OCI-LY1 (cell line): Measurements from ENCODE around the gene CRX.

ENCODE experiments used
- H2AFZ ChIP-seq: fragments of 200-600 bp; sonication (generic), shearing (Covaris generic); 2 replicates; pipeline ENCODE4 v1.6.0; 2014; ENCODE audit warnings: antibody characterized with exemption, mild to moderate bottlenecking, low read length
- H3F3A ChIP-seq: fragments of 200-600 bp; sonication (generic), shearing (Covaris generic); 2 replicates; pipeline ENCODE4 v1.6.0; 2014; ENCODE audit warnings: mild to moderate bottlenecking, antibody characterized with exemption, low read length, moderate library complexity; ENCODE audit not compliant: insufficient read depth
- H3K27ac ChIP-seq: fragments of 200-600 bp; sonication (generic); 2 replicates; pipeline ENCODE4 v1.5.1; 2014; ENCODE audit warnings: low read length, mixed run types, mild to moderate bottlenecking, low read depth; ENCODE audit not compliant: poor library complexity, severe bottlenecking
- H3K27me3 ChIP-seq: fragments of 200-600 bp; sonication (generic); 2 replicates; pipeline ENCODE4 v1.6.0; 2014; ENCODE audit warnings: antibody characterized with exemption, mild to moderate bottlenecking, low read length, moderate library complexity; ENCODE audit not compliant: insufficient read depth
- H3K36me3 ChIP-seq: fragments of 200-600 bp; sonication (generic); 2 replicates; pipeline ENCODE4 v1.6.1; 2014; ENCODE audit warnings: mild to moderate bottlenecking, antibody characterized with exemption, low read length, moderate library complexity, mixed read lengths; ENCODE audit not compliant: insufficient read depth
- H3K4me1 ChIP-seq: fragments of 200-600 bp; sonication (generic); 2 replicates; pipeline ENCODE4 v1.5.1; 2014; ENCODE audit warnings: mild to moderate bottlenecking, low read length, moderate library complexity; ENCODE audit not compliant: insufficient read depth, severe bottlenecking
- H3K4me2 ChIP-seq: fragments of 200-600 bp; sonication (generic), shearing (Covaris generic); 2 replicates; pipeline ENCODE4 v1.6.1; 2014; ENCODE audit warnings: low read length
- H3K4me3 ChIP-seq: fragments of 200-600 bp; sonication (generic); 2 replicates; pipeline ENCODE4 v1.5.1; 2014; ENCODE audit warnings: low read length, low read depth, mild to moderate bottlenecking, mixed read lengths; ENCODE audit not compliant: poor library complexity, severe bottlenecking
- H3K79me2 ChIP-seq: fragments of 200-600 bp; shearing (Covaris generic); 2 replicates; pipeline ENCODE4 v1.6.1; 2016; ENCODE audit warnings: mixed run types, low read length, mixed read lengths; ENCODE audit not compliant: insufficient read depth
- H3K9ac ChIP-seq: fragments of 200-600 bp; sonication (generic), shearing (Covaris generic); 2 replicates; pipeline ENCODE4 v1.6.1; 2014; ENCODE audit warnings: mild to moderate bottlenecking, low read length, mixed read lengths
- H3K9me2 ChIP-seq: fragments of 200-600 bp; sonication (generic), shearing (Covaris generic); 2 replicates; pipeline ENCODE4 v1.6.1; 2014; ENCODE audit warnings: low read depth, mild to moderate bottlenecking, low read length, mixed read lengths
- H3K9me3 ChIP-seq: fragments of 200-600 bp; shearing (Covaris generic); 2 replicates; pipeline ENCODE4 v1.6.1; 2014; ENCODE audit warnings: low read length, mixed read lengths
- H4K20me1 ChIP-seq: fragments of 200-600 bp; sonication (generic), shearing (Covaris generic); 2 replicates; pipeline ENCODE4 v1.6.0; 2016; ENCODE audit warnings: mild to moderate bottlenecking, low read length; ENCODE audit not compliant: insufficient read depth
- CTCF ChIP-seq: fragments of 200-600 bp; sonication (generic), shearing (Covaris generic); IDR thresholded peaks from 2 replicates; pipeline ENCODE4 v1.5.1; 2017; ENCODE audit warnings: mild to moderate bottlenecking, antibody characterized with exemption, low read length, moderate library complexity, mixed read lengths
- EZH2 ChIP-seq: fragments of 200-600 bp; sonication (generic), shearing (Covaris generic); IDR thresholded peaks from 2 replicates; pipeline ENCODE4 v1.8.0; 2017; ENCODE audit warnings: borderline replicate concordance, mixed run types, mild to moderate bottlenecking, antibody characterized with exemption, low read length, moderate library complexity, mixed read lengths

CRX gene

GRCh38 chr19:47860602-47861297, 39.0 kb downstream of the CRX start:
- no peak overlapping the region for H3K9ac ChIP-seq
- H3K27me3 ChIP-seq: no peaks in the 10 kb centered on the region
- H3K9me3 ChIP-seq: no peaks in the 10 kb centered on the region
- no peaks in the 10 kb centered on the region for H3K9me2 ChIP-seq
- no peaks in the 10 kb centered on the region for H3K79me2 ChIP-seq
- H3K4me2 ChIP-seq: no peak overlapping the region
- H3K4me3 ChIP-seq: no peak overlapping the region
- no peak overlapping the region for H2AFZ ChIP-seq
- no peaks in the 10 kb centered on the region for H3K4me1 ChIP-seq
- no peak for TF ChIP-seq CTCF
- TF ChIP-seq EZH2: no peak
- no peaks in the 10 kb centered on the region for H4K20me1 ChIP-seq
- no peaks in the 10 kb centered on the region for H3F3A ChIP-seq
- no peaks in the 10 kb centered on the region for H3K36me3 ChIP-seq
- no peak overlapping the region for H3K27ac ChIP-seq

- no peaks in the 10 kb centered on the region for H3K4me1 ChIP-seq
- H3F3A ChIP-seq: no peaks in the 10 kb centered on the region
- no peak overlapping the region for H3K9ac ChIP-seq
- no peaks in the 10 kb centered on the region for H3K9me3 ChIP-seq
- H3K36me3 ChIP-seq: no peaks in the 10 kb centered on the region
- no peaks in the 10 kb centered on the region for H3K79me2 ChIP-seq
- H2AFZ ChIP-seq: no peak overlapping the region
- TF ChIP-seq CTCF (no peak), EZH2 (no peak)
- no peaks in the 10 kb centered on the region for H3K27me3 ChIP-seq
- H3K4me2 ChIP-seq: no peak overlapping the region
- H3K27ac ChIP-seq: no peak overlapping the region
- H4K20me1 ChIP-seq: no peaks in the 10 kb centered on the region
- H3K4me3 ChIP-seq: no peak overlapping the region
- no peaks in the 10 kb centered on the region for H3K9me2 ChIP-seq
Measured at GRCh38 chr19:47861630-47862029, 39.9 kb downstream of the CRX start.

GRCh38 chr19:47863514-47863936, 41.8 kb downstream of the CRX start:
- no peak overlapping the region for H3K4me3 ChIP-seq
- H3K27ac ChIP-seq: no peak overlapping the region
- no peaks in the 10 kb centered on the region for H4K20me1 ChIP-seq
- no peaks in the 10 kb centered on the region for H3K79me2 ChIP-seq
- H3F3A ChIP-seq: no peaks in the 10 kb centered on the region
- H3K36me3 ChIP-seq: no peaks in the 10 kb centered on the region
- H3K9ac ChIP-seq: no peak overlapping the region
- H3K4me2 ChIP-seq: no peak overlapping the region
- H3K27me3 ChIP-seq: no peaks in the 10 kb centered on the region
- no peaks in the 10 kb centered on the region for H3K9me2 ChIP-seq
- H3K9me3 ChIP-seq: no peaks in the 10 kb centered on the region
- H3K4me1 ChIP-seq: no peaks in the 10 kb centered on the region
- TF ChIP-seq EZH2: no peak
- TF ChIP-seq CTCF: peak; percentile 94
- H2AFZ ChIP-seq: no peak overlapping the region
